ENCODE data around the gene PPP1R1C. TPM values are rescaled to one million over a fixed set of nuclear protein-coding genes. Genes with fewer than 3 reads are reported as not detected.

The PPP1R1C gene
- total RNA-seq, 1 experiment from 2014 or later, result 2.0 TPM

DNA sequence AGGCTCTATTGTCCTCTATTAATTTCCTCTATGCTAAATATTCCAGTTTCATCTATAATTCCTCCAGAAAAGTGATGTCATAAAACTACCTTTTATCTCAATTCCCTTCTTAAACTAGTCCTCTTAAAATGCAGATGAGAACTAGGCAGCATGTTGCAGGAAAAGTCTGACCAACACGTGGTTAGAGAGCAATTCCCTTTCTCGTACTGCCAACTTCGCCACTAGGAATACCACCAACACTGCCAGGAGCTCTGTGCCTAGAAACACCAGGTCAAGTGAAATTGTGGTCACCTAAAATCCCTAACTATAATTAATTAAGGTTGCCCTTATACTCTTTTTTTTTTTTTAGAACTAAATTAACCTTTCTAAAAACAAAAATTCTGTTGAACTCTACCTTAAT is 127.7 kb downstream of the PPP1R1C start:
- BruUV-seq (replicated peaks), result no TSS peak
- Mint-ChIP-seq H3K36me3 (ENCODE audit: insufficient read depth, unreplicated experiment) (no peaks in the 10 kb centered on the region), H3K4me1 (ENCODE audit: low read depth, unreplicated experiment) (no peaks in the 10 kb centered on the region), H3K27me3 (ENCODE audit: unreplicated experiment) (no peaks in the 10 kb centered on the region), H3K9me3 (ENCODE audit: low read depth, unreplicated experiment) (no peaks in the 10 kb centered on the region), H3K27ac (ENCODE audit: unreplicated experiment) (no peak overlapping the region), H3K4me3 (ENCODE audit: low read depth, unreplicated experiment) (no peak overlapping the region)
- intact Hi-C loops (cut with micrococcal nuclease; ENCODE audit: unreplicated experiment), result no loop called here
- CTCF ChIA-PET, result no interaction called here
- DNase-seq, result no peak
- TF ChIP-seq, protein P1, sequence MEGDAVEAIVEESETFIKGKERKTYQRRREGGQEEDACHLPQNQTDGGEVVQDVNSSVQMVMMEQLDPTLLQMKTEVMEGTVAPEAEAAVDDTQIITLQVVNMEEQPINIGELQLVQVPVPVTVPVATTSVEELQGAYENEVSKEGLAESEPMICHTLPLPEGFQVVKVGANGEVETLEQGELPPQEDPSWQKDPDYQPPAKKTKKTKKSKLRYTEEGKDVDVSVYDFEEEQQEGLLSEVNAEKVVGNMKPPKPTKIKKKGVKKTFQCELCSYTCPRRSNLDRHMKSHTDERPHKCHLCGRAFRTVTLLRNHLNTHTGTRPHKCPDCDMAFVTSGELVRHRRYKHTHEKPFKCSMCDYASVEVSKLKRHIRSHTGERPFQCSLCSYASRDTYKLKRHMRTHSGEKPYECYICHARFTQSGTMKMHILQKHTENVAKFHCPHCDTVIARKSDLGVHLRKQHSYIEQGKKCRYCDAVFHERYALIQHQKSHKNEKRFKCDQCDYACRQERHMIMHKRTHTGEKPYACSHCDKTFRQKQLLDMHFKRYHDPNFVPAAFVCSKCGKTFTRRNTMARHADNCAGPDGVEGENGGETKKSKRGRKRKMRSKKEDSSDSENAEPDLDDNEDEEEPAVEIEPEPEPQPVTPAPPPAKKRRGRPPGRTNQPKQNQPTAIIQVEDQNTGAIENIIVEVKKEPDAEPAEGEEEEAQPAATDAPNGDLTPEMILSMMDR (IDR thresholded peaks at IDR 0.05; ENCODE audit: unreplicated experiment), result no peak

DNA sequence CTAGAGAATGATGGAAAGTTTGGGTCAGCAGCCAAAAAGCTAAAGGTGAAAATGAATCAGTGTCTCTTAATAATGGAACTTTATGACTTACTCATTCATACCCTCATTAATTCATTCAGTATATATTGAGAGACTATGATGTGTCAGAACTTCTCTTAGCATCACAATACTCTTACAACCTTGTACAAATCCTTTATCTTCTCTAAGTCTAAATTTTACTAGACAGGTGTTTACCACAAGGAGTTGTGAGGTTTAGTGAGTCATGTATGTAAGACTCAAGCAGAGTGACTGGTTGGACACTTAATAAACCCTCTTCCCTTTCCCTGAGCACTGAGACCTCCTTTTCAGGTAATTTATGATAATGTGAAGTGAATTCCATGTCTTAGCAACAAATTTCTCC is 129.6 kb downstream of the PPP1R1C start:
- H3K9me3 Mint-ChIP-seq (ENCODE audit: low read depth, unreplicated experiment), result no peaks in the 10 kb centered on the region
- H3K36me3 Mint-ChIP-seq (ENCODE audit: insufficient read depth, unreplicated experiment), result no peaks in the 10 kb centered on the region
- H3K27ac Mint-ChIP-seq (ENCODE audit: unreplicated experiment), result no peak overlapping the region
- no peak overlapping the region for H3K4me3 Mint-ChIP-seq (ENCODE audit: low read depth, unreplicated experiment)
- no TSS peak for BruUV-seq (replicated peaks)
- H3K27me3 Mint-ChIP-seq (ENCODE audit: unreplicated experiment), result no peaks in the 10 kb centered on the region
- TF ChIP-seq, protein P1 (IDR thresholded peaks at IDR 0.05; ENCODE audit: unreplicated experiment), result no peak
- intact Hi-C loops (cut with micrococcal nuclease; ENCODE audit: unreplicated experiment), result no loop called here
- DNase-seq, result no peak
- H3K4me1 Mint-ChIP-seq (ENCODE audit: low read depth, unreplicated experiment), result no peaks in the 10 kb centered on the region
- CTCF ChIA-PET, result no interaction called here

DNA sequence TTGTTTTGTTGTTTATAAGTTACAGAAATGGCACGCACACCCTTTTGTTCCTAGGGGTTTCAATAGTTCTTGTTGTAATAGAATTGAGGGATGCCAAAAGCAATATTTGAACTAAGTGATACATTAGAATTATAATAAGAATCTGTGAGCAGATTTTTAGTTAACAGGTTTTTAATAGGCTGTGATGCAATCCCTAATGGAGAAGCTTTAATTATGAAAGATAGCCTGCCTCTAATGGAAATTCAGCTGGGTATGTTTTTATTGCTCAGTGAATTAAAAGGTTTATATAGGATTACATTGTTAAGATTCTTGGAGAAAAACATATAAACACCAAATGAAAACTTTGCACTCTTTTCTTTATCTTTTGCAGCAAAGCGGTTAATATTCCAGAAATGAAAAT is 131.1 kb downstream of the PPP1R1C start:
- Mint-ChIP-seq H3K27ac (ENCODE audit: unreplicated experiment) (no peak overlapping the region), H3K4me3 (ENCODE audit: low read depth, unreplicated experiment) (no peak overlapping the region)

DNA sequence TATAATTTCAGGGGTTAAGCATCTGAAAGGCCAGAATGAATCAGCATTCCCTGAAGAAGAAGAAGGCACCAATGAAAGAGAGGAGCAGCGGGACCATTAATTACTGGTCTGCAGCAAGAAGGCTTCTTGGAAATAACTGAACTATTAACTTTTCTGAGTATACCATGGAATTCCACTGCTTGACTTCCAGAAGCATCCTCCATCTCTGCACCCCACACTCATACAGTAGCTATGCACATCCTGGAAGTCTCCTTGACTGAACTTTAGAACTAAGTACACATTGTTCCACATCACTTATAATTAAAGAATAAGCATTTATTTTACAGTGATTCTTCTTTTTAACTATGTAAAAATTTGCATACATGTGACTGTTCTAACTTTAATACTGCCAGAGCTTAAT is 131.5 kb downstream of the PPP1R1C start:
- H3K9me3 Mint-ChIP-seq (ENCODE audit: low read depth, unreplicated experiment), result no peaks in the 10 kb centered on the region
- TF ChIP-seq, protein P1 (IDR thresholded peaks at IDR 0.05; ENCODE audit: unreplicated experiment), result no peak
- BruUV-seq (replicated peaks), result no TSS peak
- no peak overlapping the region for H3K4me3 Mint-ChIP-seq (ENCODE audit: low read depth, unreplicated experiment)
- no peaks in the 10 kb centered on the region for H3K4me1 Mint-ChIP-seq (ENCODE audit: low read depth, unreplicated experiment)
- no peak for DNase-seq
- H3K27me3 Mint-ChIP-seq (ENCODE audit: unreplicated experiment), result no peaks in the 10 kb centered on the region
- H3K27ac Mint-ChIP-seq (ENCODE audit: unreplicated experiment), result no peak overlapping the region
- CTCF ChIA-PET, result no interaction called here
- no peaks in the 10 kb centered on the region for H3K36me3 Mint-ChIP-seq (ENCODE audit: insufficient read depth, unreplicated experiment)
- intact Hi-C loops (cut with micrococcal nuclease; ENCODE audit: unreplicated experiment), result no loop called here

More for the DNA sequence above, 131.1 kb downstream of the PPP1R1C start:
- H3K9me3 Mint-ChIP-seq (ENCODE audit: low read depth, unreplicated experiment), result no peaks in the 10 kb centered on the region
- no peak for DNase-seq
- BruUV-seq (replicated peaks), result no TSS peak
- TF ChIP-seq, protein P1 (IDR thresholded peaks at IDR 0.05; ENCODE audit: unreplicated experiment), result no peak
- intact Hi-C loops (cut with micrococcal nuclease; ENCODE audit: unreplicated experiment), result no loop called here
- H3K36me3 Mint-ChIP-seq (ENCODE audit: insufficient read depth, unreplicated experiment), result no peaks in the 10 kb centered on the region
- no peaks in the 10 kb centered on the region for H3K27me3 Mint-ChIP-seq (ENCODE audit: unreplicated experiment)
- CTCF ChIA-PET, result no interaction called here
- H3K4me1 Mint-ChIP-seq (ENCODE audit: low read depth, unreplicated experiment), result no peaks in the 10 kb centered on the region
